ENCODE data around the gene ZFYVE26. TPM values are rescaled to one million over a fixed set of nuclear protein-coding genes. Genes with fewer than 3 reads are reported as not detected.
"Not testable (repeated sequence)": the region's sequence is repeated elsewhere in the genome, so short reads cannot be mapped to it uniquely, and the experiment has no call there.

ZFYVE26 gene
- total RNA-seq, 2 donors from 2014 or later = 22.6 to 32.5 TPM

GRCh38 chr14:67719866-67720265 is 96.5 kb downstream of the ZFYVE26 start:
- DNase-seq (ENCODE audit: low spot score) = no peak
- Histone ChIP-seq H3K4me3 (no peak overlapping the region), H3K36me3 (no peaks in the 10 kb centered on the region), H3K27me3 (replicated peaks; ENCODE audit: insufficient read depth) (no peaks in the 10 kb centered on the region), H3K9me3 (no peaks in the 10 kb centered on the region), H3K27ac (no peak overlapping the region), H3K4me1 (ENCODE audit: control insufficient read depth in 1 of 2, low read depth in 2 of 2) (peaks cover 0 to 12% of the 10 kb centered on the region in 2 donors)
- ATAC-seq (ENCODE audit: insufficient number of reproducible peaks, low FRiP score, low read depth) = no peak
- TF ChIP-seq, protein P1, sequence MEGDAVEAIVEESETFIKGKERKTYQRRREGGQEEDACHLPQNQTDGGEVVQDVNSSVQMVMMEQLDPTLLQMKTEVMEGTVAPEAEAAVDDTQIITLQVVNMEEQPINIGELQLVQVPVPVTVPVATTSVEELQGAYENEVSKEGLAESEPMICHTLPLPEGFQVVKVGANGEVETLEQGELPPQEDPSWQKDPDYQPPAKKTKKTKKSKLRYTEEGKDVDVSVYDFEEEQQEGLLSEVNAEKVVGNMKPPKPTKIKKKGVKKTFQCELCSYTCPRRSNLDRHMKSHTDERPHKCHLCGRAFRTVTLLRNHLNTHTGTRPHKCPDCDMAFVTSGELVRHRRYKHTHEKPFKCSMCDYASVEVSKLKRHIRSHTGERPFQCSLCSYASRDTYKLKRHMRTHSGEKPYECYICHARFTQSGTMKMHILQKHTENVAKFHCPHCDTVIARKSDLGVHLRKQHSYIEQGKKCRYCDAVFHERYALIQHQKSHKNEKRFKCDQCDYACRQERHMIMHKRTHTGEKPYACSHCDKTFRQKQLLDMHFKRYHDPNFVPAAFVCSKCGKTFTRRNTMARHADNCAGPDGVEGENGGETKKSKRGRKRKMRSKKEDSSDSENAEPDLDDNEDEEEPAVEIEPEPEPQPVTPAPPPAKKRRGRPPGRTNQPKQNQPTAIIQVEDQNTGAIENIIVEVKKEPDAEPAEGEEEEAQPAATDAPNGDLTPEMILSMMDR (IDR thresholded peaks at IDR 0.05) = no peak

DNA sequence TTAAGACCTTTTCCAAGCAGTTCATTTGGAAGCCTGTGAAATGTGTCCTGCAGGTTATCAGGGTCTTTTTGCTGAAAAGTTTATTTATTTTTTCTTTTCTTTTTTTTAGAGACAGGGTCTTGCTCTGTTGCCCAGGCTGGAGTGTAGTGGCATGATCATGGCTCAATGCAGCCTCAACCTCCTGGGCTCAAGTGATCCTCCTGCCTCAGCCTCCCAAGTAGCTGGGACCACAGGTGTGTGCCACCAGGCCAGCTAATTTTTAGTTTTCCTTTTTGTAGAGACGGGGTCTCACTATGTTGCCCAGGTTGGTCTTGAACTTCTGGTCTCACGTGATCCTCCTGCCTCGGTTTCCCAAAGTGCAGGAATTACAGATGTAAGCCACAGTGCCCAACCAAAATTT is 97.0 kb downstream of the ZFYVE26 start:
- not testable (repeated sequence) for H3K36me3 ChIP-seq; H3K9me3 ChIP-seq; H3K4me3 ChIP-seq; ATAC-seq (ENCODE audit: insufficient number of reproducible peaks, low FRiP score, low read depth); H3K27me3 ChIP-seq (replicated peaks; ENCODE audit: insufficient read depth); H3K27ac ChIP-seq; DNase-seq (ENCODE audit: low spot score)
- peaks cover 0 to 12% of the 10 kb centered on the region in 2 donors for H3K4me1 ChIP-seq (ENCODE audit: control insufficient read depth in 1 of 2, low read depth in 2 of 2)

DNA sequence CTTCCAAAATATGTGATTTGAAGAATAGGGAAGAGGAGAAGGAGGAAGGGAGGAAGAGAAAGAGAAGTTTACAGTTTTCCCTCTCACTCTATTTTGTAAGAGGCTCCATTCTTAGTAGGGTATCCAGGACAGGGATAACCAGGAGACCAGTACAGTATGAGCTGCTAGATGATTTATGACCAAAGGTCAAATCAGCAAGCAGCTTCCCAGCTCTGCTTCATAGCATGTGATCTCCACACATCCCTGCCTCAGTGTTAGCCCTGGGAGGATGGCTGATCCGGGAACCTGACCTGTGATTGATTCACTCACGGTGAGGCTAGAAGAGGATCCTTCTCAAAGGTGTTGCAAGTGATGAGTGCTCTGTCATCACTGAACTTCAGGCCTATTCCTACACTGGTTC is 98.1 kb downstream of the ZFYVE26 start:
- H3K4me1 ChIP-seq (ENCODE audit: control insufficient read depth in 1 of 2, low read depth in 2 of 2) = peaks cover 0 to 12% of the 10 kb centered on the region in 2 donors
- H3K4me3 ChIP-seq = no peak overlapping the region
- no peak overlapping the region for H3K27ac ChIP-seq
- TF ChIP-seq, protein P1 (IDR thresholded peaks at IDR 0.05) = no peak
- no peaks in the 10 kb centered on the region for H3K36me3 ChIP-seq
- DNase-seq (ENCODE audit: low spot score) (no peak), ATAC-seq (ENCODE audit: insufficient number of reproducible peaks, low FRiP score, low read depth) (no peak)
- no peaks in the 10 kb centered on the region for H3K27me3 ChIP-seq (replicated peaks; ENCODE audit: insufficient read depth)
- H3K9me3 ChIP-seq = no peaks in the 10 kb centered on the region

DNA sequence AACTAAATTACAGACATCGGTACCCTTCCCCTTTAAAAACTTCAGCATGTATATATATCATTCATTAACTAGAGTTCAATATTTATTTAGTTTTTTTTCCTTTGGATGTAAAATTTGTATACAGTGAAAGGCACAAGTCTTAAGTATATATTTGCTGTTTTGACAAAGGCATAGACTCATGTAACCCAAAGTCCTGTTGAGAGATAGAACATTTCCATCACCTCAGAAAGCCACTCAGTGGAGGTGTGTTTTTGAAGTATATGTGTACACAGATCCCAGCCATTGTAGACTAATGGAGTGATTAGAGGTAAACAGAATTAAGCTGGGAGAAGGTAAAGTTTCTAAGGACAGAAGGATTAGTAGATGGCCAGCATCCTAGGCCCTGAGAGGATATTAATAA is 99.3 kb downstream of the ZFYVE26 start:
- Histone ChIP-seq H3K27me3 (replicated peaks; ENCODE audit: insufficient read depth) (no peaks in the 10 kb centered on the region), H3K4me1 (ENCODE audit: control insufficient read depth in 1 of 2, low read depth in 2 of 2) (peaks cover 0 to 4% of the 10 kb centered on the region in 2 donors), H3K9me3 (no peaks in the 10 kb centered on the region), H3K4me3 (no peak overlapping the region), H3K27ac (no peak overlapping the region), H3K36me3 (no peaks in the 10 kb centered on the region)
- TF ChIP-seq, protein P1 (IDR thresholded peaks at IDR 0.05) = no peak
- no peak for DNase-seq (ENCODE audit: low spot score)
- no peak for ATAC-seq (ENCODE audit: insufficient number of reproducible peaks, low FRiP score, low read depth)

GRCh38 chr14:67710209-67710608 is 106.2 kb downstream of the ZFYVE26 start:
- H3K9me3 ChIP-seq = no peaks in the 10 kb centered on the region
- TF ChIP-seq, protein P1 (IDR thresholded peaks at IDR 0.05) = no peak
- no peak for ATAC-seq (ENCODE audit: insufficient number of reproducible peaks, low FRiP score, low read depth)
- no peaks in the 10 kb centered on the region for H3K27me3 ChIP-seq (replicated peaks; ENCODE audit: insufficient read depth)
- H3K36me3 ChIP-seq = no peaks in the 10 kb centered on the region
- no peak overlapping the region for H3K27ac ChIP-seq
- H3K4me3 ChIP-seq = no peak overlapping the region
- H3K4me1 ChIP-seq (ENCODE audit: control insufficient read depth in 1 of 2, low read depth in 2 of 2) = no peaks in the 10 kb centered on the region
- no peak for DNase-seq (ENCODE audit: low spot score)

GRCh38 chr14:67709796-67710195 is 106.6 kb downstream of the ZFYVE26 start:
- H3K27ac ChIP-seq; DNase-seq (ENCODE audit: low spot score); H3K4me1 ChIP-seq (ENCODE audit: control insufficient read depth in 1 of 2, low read depth in 2 of 2); H3K9me3 ChIP-seq; H3K36me3 ChIP-seq; ATAC-seq (ENCODE audit: insufficient number of reproducible peaks, low FRiP score, low read depth); H3K4me3 ChIP-seq; H3K27me3 ChIP-seq (replicated peaks; ENCODE audit: insufficient read depth): not testable (repeated sequence)

DNA sequence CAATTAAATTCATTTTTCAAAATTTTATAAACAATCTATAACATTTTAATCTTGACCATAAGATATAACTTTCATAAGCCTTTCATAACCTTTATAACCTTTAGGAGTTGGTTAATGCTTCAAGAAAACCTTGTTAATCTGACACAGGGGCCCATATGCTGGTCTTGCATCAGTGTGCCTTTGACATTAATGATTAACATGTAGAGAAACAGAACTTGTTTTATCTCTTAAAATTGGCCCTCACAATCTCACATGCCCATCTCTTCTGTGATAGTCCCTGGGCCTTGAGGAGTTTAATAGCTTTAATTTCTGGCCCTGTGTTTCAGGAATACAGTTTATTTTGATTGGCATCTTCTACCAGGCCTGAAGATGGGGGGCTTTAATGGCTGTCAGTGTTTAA is 107.0 kb downstream of the ZFYVE26 start:
- H3K4me1 ChIP-seq (ENCODE audit: control insufficient read depth in 1 of 2, low read depth in 2 of 2); H3K4me3 ChIP-seq; DNase-seq (ENCODE audit: low spot score); H3K27me3 ChIP-seq (replicated peaks; ENCODE audit: insufficient read depth); H3K9me3 ChIP-seq; H3K27ac ChIP-seq; H3K36me3 ChIP-seq; ATAC-seq (ENCODE audit: insufficient number of reproducible peaks, low FRiP score, low read depth): not testable (repeated sequence)
